Glutamatergic neuron (in vitro differentiated cells): ENCODE data around the gene TNP2. TPM values are rescaled to one million over a fixed set of nuclear protein-coding genes. Genes with fewer than 3 reads are reported as not detected.

Experiments
- DNase-seq: peaks from one replicate; pipeline ENCODE4 v3.0.0; 2022
- H3K27ac Mint-ChIP-seq: one replicate; pipeline ENCODE4 v1.8.0; 2020; ENCODE audit warnings: mild to moderate bottlenecking, mixed read lengths, inconsistent platforms; ENCODE audit not compliant: unreplicated experiment
- H3K27me3 Mint-ChIP-seq: one replicate; pipeline ENCODE4 v1.8.0; 2020; ENCODE audit warnings: mild to moderate bottlenecking, moderate library complexity, mixed read lengths, inconsistent platforms; ENCODE audit not compliant: unreplicated experiment
- H3K36me3 Mint-ChIP-seq: one replicate; pipeline ENCODE4 v1.8.0; 2020; ENCODE audit warnings: mild to moderate bottlenecking, mixed read lengths, inconsistent platforms; ENCODE audit not compliant: unreplicated experiment
- H3K4me1 Mint-ChIP-seq: one replicate; pipeline ENCODE4 v1.8.0; 2020; ENCODE audit warnings: mild to moderate bottlenecking, low read depth, mixed read lengths, inconsistent platforms; ENCODE audit not compliant: unreplicated experiment
- H3K4me3 Mint-ChIP-seq: one replicate; pipeline ENCODE4 v1.8.0; 2020; ENCODE audit warnings: mild to moderate bottlenecking, mixed read lengths, inconsistent platforms; ENCODE audit not compliant: unreplicated experiment
- H3K9me3 Mint-ChIP-seq: one replicate; pipeline ENCODE4 v1.8.0; 2020; ENCODE audit warnings: mild to moderate bottlenecking, moderate library complexity, mixed read lengths, inconsistent platforms; ENCODE audit not compliant: unreplicated experiment
- total RNA-seq: library from RNA; stranded (reverse); fragmentation: NEBNext Ultra II Directional; extraction: Animal tissue kit (Norgen Biotek cat#: 25700); gene quantifications from one replicate; pipeline ENCODE4 v1.2.1, GENCODE V29; 2021; ENCODE audit not compliant: unreplicated experiment
- TF ChIP-seq, protein P1 (sequence below): fragments of 200-600 bp; sonication (generic); IDR thresholded peaks from one replicate; pipeline ENCODE4 v1.5.0; 2021; ENCODE audit not compliant: partially characterized antibody, unreplicated experiment

Gene TNP2
- total RNA-seq, 1 donor from 2014 or later: not detected

- TF ChIP-seq, protein P1, sequence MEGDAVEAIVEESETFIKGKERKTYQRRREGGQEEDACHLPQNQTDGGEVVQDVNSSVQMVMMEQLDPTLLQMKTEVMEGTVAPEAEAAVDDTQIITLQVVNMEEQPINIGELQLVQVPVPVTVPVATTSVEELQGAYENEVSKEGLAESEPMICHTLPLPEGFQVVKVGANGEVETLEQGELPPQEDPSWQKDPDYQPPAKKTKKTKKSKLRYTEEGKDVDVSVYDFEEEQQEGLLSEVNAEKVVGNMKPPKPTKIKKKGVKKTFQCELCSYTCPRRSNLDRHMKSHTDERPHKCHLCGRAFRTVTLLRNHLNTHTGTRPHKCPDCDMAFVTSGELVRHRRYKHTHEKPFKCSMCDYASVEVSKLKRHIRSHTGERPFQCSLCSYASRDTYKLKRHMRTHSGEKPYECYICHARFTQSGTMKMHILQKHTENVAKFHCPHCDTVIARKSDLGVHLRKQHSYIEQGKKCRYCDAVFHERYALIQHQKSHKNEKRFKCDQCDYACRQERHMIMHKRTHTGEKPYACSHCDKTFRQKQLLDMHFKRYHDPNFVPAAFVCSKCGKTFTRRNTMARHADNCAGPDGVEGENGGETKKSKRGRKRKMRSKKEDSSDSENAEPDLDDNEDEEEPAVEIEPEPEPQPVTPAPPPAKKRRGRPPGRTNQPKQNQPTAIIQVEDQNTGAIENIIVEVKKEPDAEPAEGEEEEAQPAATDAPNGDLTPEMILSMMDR: no peak
- peaks cover 16% of the 10 kb centered on the region for H3K27me3 Mint-ChIP-seq
- H3K4me3 Mint-ChIP-seq: peak overlapping the region; percentile 81
- peaks cover 11% of the 10 kb centered on the region for H3K9me3 Mint-ChIP-seq
- peaks cover 13% of the 10 kb centered on the region for H3K4me1 Mint-ChIP-seq
- H3K36me3 Mint-ChIP-seq: no peaks in the 10 kb centered on the region
- no peak overlapping the region for H3K27ac Mint-ChIP-seq
- DNase-seq: peak; percentile 65
Observed at GRCh38 chr16:11254913-11255736, 14.0 kb downstream of the TNP2 start.

GRCh38 chr16:11253995-11254912, 14.9 kb downstream of the TNP2 start:
- peak overlapping the region; percentile 78 for H3K4me3 Mint-ChIP-seq
- DNase-seq: no peak
- peaks cover 8% of the 10 kb centered on the region for H3K9me3 Mint-ChIP-seq
- H3K27ac Mint-ChIP-seq: no peak overlapping the region
- H3K4me1 Mint-ChIP-seq: peaks cover 13% of the 10 kb centered on the region
- peaks cover 16% of the 10 kb centered on the region for H3K27me3 Mint-ChIP-seq
- H3K36me3 Mint-ChIP-seq: no peaks in the 10 kb centered on the region
- TF ChIP-seq, protein P1: no peak

DNA sequence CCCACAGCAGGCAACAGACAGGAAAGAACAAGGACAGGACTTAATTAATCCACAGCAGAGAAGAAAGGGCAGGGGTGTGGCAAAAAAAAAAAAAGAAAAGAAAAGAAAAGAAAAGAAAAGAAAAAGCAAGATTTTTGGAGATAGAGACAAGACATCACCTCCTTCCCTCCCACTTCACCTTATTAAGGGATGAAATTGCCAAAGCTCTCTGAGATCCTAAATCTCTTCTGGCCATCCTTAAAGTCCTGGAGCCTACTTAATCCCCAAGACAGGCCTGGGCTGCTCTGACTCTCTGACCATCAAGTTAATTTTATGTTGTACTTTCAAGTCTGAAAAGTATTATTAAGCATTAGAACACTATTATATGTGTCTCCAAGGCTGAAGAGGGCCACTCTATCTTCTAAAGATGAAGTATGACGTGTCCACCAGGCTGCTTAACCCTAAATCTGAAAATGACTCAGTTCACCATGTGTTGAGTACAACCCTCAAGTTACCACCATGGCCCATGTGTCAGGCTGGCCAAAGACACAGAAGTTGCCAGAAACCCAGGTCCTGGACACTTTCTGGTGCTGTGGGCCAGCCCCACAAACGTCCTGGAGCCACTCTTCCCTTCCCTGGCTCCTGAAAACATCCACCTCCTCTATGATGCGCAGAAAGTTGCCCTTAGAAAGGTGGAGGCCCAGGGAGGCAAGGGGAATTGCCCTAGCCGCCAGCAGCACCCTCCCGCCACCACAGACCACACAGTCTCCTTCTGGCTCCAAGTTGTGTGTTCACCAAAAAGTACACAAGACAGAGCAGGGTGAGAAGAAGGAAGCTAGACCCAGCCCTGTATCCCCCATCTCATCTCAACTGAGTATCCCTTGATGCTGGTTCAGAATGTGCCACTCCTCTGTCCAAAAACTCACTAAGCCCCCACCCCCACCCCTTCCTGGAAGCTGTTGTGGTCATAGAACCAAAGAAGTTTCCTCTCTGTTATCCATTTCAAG, 15.8 kb downstream of the TNP2 start:
- peak overlapping the region; percentile 78 for H3K4me3 Mint-ChIP-seq
- no peak for DNase-seq
- peaks cover 13% of the 10 kb centered on the region for H3K4me1 Mint-ChIP-seq
- TF ChIP-seq, protein P1: no peak
- H3K36me3 Mint-ChIP-seq: no peaks in the 10 kb centered on the region
- H3K27me3 Mint-ChIP-seq: peaks cover 16% of the 10 kb centered on the region
- H3K27ac Mint-ChIP-seq: no peak overlapping the region
- H3K9me3 Mint-ChIP-seq: peaks cover 13% of the 10 kb centered on the region

GRCh38 chr16:11252482-11252931, 16.6 kb downstream of the TNP2 start:
- TF ChIP-seq, protein P1: no peak
- Mint-ChIP-seq H3K4me3 (peak overlapping the region; percentile 44), H3K27me3 (peaks cover 11% of the 10 kb centered on the region), H3K4me1 (peaks cover 13% of the 10 kb centered on the region), H3K9me3 (peaks cover 13% of the 10 kb centered on the region), H3K36me3 (no peaks in the 10 kb centered on the region), H3K27ac (no peak overlapping the region)
- DNase-seq: no peak
